Activated CD4-positive, alpha-beta T cell treated with anti-CD3 and anti-CD28 coated beads, Interleukin-2, Interleukin-4, amounts not matched to agents 100 ng/mL and 50 ng/mL, durations not matched to agents 16 hours and 8 hours (primary cell): ENCODE data around the gene SLC34A1.
"Not testable (repeated sequence)": the region's sequence is repeated elsewhere in the genome, so short reads cannot be mapped to it uniquely, and the experiment has no call there.

Experiments used
- DNase-seq: peaks from one replicate; pipeline ENCODE4 v3.0.0-alpha.2; 2020; ENCODE audit warnings: low spot score

Gene SLC34A1

DNA sequence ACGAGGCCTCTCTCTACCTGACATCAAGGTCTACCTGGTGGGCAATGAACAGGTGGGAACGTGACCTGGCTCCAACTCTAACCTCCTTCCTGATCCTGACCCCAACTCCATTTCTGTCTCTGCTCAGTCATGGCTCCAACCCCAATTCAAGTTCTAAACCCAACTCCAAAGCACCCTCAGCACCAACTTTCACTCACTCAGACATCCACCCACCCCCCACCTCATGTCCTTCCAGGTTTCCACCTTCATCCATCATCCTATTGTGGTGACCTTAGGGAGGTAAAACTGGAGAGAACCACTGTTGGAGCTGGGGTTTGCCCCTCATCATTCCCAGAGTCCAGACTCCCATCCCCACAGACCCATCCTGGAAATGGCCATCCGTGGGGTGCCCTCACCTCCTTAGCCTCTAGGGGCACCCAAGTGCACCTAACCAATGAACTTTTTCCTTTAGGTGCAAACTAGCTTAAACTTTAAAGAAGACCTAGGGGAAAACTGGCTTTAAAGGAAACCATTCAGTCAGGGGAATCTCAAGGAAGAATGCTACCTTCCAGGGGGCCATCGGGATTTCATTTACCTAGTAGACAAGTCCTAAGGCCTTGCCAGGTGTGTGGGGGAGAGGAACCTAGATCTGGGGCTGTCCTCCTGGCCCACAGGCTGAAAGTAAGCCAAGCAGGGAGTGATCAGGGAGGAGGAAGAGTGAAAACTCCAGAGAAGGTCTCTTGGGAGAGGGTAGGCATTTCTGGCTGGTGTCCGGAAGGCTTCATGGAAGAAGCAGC is 15.2 kb upstream of the SLC34A1 start:
- peak; percentile 25 for DNase-seq

DNA sequence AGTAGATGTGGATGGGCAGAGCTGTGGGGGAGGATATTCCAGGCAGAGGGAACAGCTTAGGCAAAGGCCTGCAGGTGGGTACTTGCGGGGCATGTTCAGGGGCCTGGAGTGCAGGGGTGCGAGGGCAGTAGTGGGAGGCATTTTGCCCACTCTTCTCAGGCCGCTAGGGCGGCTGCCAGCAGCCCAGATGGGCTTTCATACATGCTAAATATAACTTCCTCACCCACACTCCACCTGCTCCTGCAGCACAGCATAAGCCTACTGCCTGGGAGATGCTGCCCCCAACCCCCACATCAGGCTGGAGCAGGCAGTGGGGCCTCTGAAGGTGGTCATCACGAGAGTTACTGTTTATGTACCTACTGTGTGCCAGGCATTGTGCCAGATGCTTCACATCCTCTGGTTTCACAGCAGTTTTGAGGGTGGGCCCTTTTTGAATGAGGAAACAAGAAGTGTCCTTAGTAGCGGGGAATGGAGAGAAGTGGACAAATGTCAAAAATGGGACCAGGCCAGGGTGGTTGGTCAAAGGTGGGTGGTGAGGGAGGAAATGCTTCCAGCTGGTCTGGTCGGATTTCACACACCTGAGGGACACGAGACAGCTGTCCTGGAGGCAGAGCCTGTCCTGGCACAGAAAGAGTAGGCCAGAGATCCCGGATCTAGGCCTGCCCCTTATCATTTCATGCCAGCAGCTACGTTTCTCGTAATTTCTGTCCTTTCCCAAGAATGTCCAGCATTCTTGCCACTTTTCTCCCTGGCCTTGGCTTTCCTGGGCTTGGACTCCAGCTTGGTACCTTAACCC is 14.4 kb upstream of the SLC34A1 start:
- no peak for DNase-seq

DNA sequence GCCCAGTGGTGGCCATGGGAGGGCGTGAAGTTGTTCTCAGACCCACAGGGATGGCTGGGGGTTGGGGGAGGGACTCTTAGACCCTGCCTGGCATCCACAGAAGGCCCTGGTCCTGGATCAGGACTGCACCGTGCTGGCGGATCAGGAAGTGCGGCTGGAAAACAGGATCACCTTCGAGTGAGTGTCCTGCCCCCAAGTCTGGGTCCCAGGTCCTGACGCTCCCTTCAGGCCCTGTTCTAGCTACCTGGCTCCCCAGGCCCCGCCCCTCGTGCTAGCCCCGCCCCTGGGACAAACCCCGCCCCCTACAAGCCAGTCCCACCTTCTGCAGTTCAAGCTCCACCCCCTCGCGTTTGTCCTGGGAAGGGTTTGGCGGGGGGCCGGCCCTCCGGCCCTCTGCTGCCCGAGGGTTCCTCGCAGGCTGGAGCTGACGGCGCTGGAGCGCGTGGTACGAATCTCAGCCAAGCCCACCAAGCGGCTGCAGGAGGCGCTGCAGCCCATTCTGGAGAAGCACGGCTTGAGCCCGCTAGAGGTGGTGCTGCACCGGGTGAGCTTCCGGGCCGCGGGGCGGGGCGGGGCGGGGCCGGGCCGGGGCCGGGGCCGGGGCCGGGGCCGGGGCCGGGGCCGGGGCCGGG is 13.6 kb upstream of the SLC34A1 start:
- peak; percentile 66 for DNase-seq

DNA sequence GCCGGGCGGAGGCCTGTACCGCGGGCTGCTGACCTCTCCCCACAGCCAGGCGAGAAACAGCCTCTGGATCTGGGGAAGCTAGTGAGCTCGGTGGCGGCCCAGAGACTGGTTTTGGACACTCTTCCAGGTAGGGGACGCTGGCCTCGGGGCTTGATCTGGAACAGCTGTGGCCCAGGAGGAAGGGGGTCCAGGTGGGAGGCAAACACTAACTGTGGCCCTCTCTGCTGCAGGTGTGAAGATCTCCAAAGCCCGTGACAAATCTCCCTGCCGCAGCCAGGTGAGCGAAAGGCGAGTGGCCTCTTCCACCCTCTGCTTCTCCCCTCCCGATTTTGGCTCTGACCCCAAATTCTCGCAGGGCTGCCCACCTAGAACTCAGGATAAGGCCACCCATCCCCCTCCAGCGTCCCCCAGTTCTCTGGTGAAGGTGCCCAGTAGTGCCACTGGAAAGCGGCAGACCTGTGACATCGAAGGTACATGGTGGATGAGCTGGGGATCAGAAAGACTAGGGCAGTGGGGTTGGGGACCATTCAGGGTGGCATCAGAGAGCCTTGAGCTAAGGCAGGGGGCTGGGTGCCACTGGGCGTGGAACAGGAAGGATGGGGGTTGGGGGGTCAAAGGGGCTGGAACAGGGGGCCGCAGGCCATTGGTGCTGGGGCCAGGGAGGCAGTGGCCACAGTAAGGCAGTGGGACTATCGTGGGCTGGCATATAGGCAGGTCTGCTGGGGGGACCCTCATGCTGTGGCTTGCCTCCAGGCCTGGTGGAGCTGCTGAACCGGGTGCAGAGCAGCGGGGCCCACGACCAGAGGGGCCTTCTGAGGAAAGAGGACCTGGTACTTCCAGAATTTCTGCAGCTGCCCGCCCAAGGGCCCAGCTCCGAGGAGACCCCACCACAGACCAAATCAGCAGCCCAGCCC is 12.9 kb upstream of the SLC34A1 start:
- DNase-seq: no peak

DNA sequence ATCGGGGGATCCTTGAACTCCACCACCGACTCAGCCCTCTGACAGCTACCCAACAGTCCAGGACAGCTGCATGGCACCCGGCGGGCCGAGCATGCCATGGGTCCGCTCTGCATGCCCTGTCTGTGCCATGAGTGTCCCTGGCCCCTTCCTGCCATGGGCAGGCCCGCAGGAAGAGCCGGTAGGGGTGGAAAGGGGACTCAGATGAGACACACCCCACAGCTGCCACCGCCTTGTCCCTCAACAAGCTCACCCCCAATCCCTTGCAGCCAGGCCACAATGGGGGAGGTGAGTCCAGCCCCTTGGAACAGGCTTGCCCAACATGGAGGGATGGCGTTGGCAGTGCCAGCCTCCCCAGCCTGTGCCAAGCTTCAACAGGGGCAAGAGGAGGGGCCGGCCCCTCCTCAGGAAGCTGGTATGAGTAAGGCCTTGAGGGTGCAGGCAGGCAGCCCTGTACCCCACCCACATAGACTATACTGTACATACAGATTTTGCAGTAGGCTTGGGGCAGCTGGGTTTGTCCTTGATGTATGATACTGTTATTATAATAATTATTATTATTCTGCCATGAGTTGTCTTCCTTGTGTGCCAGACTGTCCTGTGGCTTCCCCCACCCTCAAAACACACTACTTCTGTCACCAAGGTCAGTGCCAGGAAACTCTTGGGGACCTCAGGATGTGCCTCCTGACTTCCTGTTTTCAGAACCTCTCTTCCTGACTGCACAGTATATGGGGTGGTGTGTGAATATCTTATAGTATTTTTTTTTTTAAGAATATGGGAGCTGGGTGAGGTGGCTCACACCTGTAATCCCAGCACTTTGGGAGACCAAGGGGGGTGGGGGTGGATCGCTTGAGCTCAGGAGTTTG is 12.0 kb upstream of the SLC34A1 start:
- peak; percentile 50 for DNase-seq

DNA sequence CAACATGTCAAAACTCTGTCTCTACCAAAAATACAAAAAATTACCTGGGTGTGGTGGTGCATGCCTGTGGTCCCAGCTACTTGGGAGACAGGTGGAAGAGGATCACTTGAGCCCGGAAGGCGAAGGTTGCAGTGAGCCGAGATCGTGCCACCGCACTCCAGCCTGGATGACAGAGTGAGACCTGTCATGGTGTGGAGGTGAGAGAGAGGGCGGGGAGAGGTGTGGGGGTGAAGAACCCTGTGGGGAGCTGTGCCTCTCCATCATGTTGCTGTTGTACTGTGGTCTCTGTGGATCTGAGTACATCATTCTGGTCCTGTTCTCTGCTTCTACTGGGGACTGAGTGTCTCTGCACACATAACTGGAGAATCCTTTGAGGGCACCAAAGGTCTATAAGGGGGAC is 11.3 kb upstream of the SLC34A1 start:
- no peak for DNase-seq

DNA sequence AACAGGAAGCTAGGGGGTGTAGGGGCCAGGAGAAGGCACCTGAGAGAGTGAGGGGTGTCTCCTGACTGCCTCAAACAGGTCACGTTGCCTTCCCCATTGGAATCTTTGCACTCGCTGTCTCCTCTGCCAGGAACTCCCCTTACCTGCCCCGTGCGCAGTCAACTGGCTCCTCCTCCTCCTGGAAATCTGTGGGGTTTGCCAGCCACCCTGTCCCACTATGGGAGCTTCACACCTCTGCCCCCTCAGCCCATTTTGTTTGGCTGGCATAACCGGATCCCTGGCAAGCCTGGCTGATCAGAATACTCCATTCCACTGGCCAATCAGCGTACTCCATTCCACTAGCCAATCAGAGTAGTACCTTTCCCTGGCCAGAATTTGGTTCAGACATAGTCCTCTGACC is 10.4 kb upstream of the SLC34A1 start:
- DNase-seq: no peak

DNA sequence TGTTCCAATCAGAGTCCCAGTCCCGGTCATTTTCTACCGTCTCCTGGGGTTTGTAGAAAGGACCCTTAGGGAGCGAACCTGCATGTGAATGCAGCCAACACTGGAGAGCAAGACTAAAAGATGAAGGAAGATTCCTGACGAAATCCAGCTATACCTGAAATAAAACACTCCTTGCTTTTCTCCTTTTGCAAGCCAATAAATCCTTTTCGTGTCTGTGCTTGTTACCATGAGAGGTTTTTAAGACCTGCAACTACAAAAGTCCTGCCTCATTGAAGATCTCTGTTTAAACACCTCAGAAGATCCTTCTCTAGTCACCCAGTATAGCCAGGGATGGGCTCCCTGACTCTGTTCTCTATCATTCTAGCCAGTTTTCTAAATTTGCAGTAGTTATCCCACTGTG is 10.0 kb upstream of the SLC34A1 start:
- DNase-seq: no peak

DNA sequence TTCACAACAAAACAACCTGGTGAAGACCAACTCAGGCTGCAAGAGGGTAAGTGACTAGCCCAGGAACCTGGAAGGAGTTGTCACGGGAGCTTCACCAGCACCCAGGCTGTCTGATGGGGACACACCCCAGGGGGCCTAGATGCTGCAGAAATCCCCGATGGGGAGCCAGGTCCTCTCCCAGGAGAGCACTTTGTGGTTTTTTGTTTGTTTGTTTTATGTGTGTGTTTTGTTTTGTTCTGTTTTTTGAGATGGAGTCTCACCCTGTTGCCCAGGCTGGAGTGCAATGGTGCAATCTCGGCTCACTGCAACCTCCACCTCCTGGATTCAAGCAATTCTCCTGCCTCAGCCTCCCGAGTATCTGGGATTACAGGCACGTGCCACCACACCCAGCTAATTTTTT is 8.7 kb upstream of the SLC34A1 start:
- DNase-seq: not testable (repeated sequence)

DNA sequence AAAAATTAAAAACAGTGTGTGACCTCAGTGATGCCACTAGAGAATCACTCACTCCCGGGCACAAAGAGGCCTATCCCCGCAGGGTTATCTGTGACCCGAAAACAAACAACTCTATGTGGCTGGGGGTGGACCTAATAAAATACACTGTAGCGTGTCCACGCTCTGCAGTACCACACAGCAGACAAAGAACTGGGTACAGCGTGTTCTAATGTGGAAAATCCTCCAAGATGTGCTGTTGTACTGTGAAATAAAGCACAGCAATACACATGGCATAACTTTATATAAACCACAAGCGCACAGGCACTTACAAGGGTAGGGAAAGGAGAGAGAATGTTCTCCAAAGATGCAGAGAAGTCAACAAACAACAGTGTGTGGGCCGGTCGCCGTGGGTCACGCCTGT is 8.1 kb upstream of the SLC34A1 start:
- no peak for DNase-seq

DNA sequence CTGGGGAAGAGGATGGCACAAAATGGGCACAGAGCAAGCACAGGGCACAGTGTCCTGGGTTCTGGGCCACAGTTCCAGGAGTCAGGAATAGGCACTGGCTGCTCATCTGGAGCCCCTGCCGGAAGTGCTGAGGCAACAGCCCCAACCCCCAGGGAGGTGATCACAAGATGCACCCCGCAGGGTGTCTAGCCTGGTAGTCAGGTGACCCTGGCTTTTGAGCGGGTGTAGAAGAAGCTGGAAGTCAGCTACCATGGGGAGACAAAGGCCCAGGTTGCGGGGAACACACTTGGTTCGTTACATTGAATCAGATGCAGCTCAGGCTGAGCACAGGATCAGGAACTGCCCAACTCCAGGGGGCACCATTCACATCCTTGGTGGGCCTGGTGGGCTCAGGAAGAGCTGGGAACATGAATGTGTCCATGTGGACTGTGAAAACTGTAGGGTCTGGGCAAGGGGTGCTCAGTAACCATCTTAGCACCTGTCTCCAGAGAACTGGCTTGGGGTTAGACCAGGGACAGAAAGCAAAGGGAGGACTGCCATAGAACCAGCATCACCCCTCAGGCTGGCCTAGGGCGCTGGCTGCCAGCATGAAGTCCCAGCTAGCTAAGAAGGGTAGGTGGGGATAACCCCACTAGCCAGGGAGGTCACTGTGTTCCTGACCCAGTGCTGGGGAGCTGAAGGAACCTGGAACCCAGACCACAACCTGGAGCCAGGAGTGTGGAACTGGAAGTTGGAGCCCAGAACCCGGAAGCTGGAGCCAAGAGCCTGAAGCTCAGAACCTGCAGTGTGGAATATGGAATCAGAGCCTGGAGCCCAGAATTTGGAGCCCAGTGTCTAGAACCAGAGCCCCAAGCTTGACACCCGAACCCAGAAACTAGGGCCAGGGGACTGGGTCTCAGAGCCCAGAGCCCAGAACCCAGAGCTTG is 6.1 kb upstream of the SLC34A1 start:
- DNase-seq: no peak

DNA sequence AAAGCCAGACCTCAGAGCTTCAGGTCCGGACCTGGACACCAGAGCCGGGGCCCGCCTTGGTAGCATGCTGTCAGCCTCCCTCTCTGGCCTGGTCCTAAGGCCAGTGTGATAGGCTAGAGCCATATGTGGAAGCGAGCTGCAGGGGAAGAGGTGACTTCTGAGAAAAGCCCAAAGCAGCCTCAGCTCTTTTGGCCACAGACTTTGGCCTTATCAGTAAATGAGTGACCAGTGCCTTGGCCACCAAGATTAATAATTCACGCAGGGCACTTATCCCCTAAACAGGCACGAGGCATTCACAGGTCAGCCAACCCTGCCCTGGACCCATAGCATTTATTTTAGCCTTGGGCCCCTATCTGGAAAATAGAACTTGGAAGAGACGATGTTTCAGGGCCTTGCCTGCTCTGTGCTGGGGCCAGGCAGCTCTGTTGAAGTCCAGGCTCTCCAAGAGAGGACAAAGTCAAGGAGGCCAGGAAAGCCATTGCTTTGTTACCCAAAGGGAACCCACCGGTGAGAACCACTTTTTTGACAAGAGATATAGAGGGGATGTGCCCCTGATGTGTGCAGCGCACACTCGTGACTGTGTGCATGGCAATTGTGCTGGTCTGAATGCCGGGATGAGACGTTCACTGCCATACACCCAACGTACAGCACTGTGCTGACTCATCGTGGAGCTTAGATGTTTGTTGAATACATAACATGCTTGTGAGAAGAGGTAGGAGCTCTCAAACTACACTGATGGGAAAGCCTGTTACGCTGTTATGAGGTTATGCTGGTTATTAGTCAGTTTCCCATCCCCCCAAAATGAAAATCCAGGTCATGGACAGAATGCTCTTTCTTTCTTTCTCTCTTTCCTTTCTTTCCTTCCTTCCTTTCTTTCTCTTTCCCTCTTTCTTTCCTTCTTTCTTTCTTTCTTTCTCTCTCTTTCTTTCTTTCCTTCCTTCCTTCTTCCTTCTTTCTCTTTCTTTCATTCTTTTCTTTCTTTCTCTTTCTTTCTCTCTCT is 5.0 kb upstream of the SLC34A1 start:
- DNase-seq: peak; percentile 59

DNA sequence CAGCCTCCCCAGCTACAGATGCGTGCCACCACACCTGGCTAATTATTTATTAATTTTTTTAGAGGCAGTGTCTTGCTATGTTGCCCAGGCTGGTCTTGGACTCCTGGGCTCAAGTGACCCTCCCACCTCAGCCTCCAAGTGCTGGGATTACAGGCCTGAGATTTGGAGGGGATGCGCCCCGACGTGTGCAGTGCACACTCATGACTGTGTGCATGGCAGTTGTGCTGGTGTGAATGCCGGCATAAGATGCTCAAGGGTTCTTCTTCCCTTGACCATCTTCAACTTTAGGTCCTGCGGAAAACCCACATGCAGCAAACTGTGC is 3.5 kb upstream of the SLC34A1 start:
- DNase-seq: no peak

DNA sequence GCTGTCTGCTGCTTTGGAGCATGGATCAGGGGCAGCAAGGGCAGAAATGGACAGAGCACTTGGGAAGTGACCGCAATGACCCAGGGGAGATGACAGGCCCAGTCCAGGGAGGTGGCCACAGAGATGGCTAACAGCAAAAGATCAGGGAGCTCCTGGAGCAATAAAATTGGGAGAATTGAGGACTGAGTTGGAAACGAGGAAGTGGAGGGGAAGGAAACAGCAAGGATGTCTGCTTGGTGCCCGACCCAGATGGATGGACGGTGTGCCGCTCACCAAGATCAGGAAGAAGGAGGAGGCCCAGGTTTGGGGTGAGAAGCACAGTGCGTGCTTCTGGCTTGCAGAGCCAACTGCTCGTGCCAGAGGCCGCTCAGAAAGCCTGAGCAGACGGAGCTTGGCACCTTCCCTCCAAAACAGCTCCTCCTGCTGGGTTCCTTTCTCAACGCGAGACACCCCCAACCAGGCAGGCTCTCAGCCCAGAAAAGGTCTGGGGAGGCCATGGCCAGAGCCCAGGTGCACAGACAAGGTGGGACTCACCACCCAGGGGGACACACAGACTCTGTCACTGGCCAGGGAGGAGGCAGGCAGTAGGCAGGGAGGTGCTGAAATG is 1.7 kb upstream of the SLC34A1 start:
- DNase-seq: no peak

DNA sequence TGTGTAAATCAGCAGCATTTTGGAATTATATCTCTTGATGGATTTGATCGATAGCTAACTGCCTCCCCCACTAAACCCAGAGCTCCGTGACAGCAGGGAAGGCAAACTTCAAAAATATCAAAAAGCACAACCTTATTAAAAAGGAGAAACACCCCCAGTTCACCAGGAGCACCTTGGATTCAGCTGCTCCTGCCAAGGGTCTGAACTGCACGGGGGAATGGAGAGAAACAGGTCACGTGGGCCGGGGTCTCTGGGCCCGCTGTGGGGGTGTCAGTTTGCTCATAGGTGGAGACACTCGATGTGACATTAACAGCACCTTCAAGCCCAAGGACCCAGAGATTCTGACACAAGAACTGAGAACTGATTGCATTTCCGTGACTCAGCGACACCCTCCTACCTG is 1.1 kb upstream of the SLC34A1 start:
- DNase-seq: no peak

DNA sequence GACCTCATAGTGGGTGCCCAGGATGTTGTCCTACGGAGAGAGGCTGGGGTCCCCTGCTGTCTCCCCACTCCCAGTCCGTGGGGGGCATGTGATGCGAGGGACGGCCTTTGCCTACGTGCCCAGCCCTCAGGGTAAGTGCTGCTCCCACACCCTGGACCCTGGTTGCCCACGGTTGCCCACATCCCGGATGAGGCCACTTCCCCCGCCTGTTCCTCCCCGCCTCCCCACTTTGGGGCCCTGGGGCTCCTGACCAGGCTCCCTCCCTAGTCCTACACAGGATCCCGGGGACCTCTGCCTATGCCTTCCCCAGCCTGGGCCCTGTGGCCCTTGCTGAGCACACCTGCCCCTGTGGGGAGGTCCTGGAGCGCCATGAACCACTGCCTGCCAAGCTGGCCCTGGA is 1.5 kb downstream of the SLC34A1 start:
- DNase-seq: no peak

DNA sequence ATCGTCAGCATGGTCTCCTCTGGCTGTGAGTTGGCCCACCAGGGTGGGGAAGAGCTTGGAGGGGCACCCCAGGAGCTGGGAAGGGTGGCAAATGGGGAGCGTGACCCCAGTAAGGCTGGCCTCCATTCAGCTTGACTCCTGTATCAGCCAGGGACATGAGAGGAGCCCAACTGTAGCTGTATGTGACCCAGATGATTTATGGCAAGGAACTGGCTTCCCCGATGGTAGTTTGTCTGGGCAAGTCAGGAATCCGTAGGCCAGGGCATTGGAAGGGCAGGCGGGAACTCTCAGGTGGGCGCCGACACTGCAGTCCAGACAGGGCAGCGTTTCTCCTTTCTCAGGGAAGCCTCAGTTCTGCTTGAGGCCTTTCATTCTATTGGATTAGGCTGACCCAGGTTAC is 2.3 kb downstream of the SLC34A1 start:
- DNase-seq: no peak

DNA sequence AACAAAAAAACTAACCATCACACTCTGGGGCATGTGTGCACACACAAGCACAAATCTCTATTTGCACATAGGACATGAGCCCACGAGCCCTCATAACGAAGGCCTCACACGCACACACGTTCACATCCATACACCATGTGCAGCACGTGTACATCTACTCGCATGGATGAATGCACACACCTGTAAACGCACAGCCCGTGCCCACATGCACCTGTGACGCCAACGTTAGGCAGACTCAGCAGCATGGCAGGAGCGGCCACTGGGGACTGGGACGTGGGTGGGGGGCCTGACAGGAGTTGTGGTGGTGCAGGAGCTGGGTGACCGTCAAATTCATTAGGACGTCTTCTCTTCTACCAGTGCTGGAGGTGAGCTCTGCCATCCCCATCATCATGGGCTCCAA is 3.2 kb downstream of the SLC34A1 start:
- no peak for DNase-seq
